ENCODE results near the gene KIAA1549.
"Not testable (repeated sequence)": the region's sequence is repeated elsewhere in the genome, so short reads cannot be mapped to it uniquely, and the experiment has no call there.

The KIAA1549 gene

GRCh38 chr7:138843632-138844580 is 137.3 kb downstream of the KIAA1549 start:
- DNase-seq = no peak

- no peak for DNase-seq
Observed at GRCh38 chr7:138842111-138842510, 139.1 kb downstream of the KIAA1549 start.

GRCh38 chr7:138838166-138838565 is 143.0 kb downstream of the KIAA1549 start:
- DNase-seq = peak; percentile 91

- DNase-seq = peak; percentile 95
Observed at GRCh38 chr7:138837627-138838026, 143.6 kb downstream of the KIAA1549 start.

- no peak for DNase-seq
Observed at GRCh38 chr7:138835087-138835486, 146.1 kb downstream of the KIAA1549 start.

- no peak for DNase-seq
Observed at GRCh38 chr7:138834583-138834982, 146.6 kb downstream of the KIAA1549 start.

GRCh38 chr7:138833596-138833995 is 147.6 kb downstream of the KIAA1549 start:
- DNase-seq = no peak

GRCh38 chr7:138832966-138833365 is 148.2 kb downstream of the KIAA1549 start:
- DNase-seq = no peak

- no peak for DNase-seq
Observed at GRCh38 chr7:138829335-138829734, 151.9 kb downstream of the KIAA1549 start.

GRCh38 chr7:138828302-138828701 is 152.9 kb downstream of the KIAA1549 start:
- DNase-seq = no peak

GRCh38 chr7:138825049-138825721 is 156.0 kb downstream of the KIAA1549 start:
- DNase-seq = no peak

- DNase-seq = no peak
Observed at GRCh38 chr7:138822867-138823535, 158.2 kb downstream of the KIAA1549 start.

GRCh38 chr7:138821912-138822311 is 159.3 kb downstream of the KIAA1549 start:
- DNase-seq = no peak

GRCh38 chr7:138819625-138820024 is 161.6 kb downstream of the KIAA1549 start:
- no peak for DNase-seq

- DNase-seq = no peak
Observed at GRCh38 chr7:138816650-138817049, 164.5 kb downstream of the KIAA1549 start.

- DNase-seq = no peak
Observed at GRCh38 chr7:138814816-138815332, 166.3 kb downstream of the KIAA1549 start.

GRCh38 chr7:138813945-138814344 is 167.2 kb downstream of the KIAA1549 start:
- no peak for DNase-seq

GRCh38 chr7:138811327-138811726 is 169.9 kb downstream of the KIAA1549 start:
- DNase-seq = not testable (repeated sequence)

GRCh38 chr7:138809346-138809745 is 171.8 kb downstream of the KIAA1549 start:
- DNase-seq = no peak

GRCh38 chr7:138804618-138805017 is 176.6 kb downstream of the KIAA1549 start:
- no peak for DNase-seq

- no peak for DNase-seq
Observed at GRCh38 chr7:138802706-138803105, 178.5 kb downstream of the KIAA1549 start.

GRCh38 chr7:138801256-138801655 is 179.9 kb downstream of the KIAA1549 start:
- no peak for DNase-seq

GRCh38 chr7:138799336-138800000 is 181.7 kb downstream of the KIAA1549 start:
- DNase-seq = no peak
